PC-3 (cell line): Measurements from ENCODE around the gene GLS. TPM values are rescaled to one million over a fixed set of nuclear protein-coding genes. Genes with fewer than 3 reads are reported as not detected.

Experiments used
- ATAC-seq: fragments of 200-7000 bp; cut with Tn5 transposase; 2 replicates; pipeline ENCODE4 v1.9.1; 2020; ENCODE audit warnings: mild to moderate bottlenecking, moderate library complexity
- BruUV-seq: library from RNA; stranded (reverse); fragments of 400-500 nt; replicated peaks from 2 replicates; lab custom pipeline; 2021; lab: Mats Ljungman, UMichigan
- CTCF ChIA-PET: fragments of 300-600 bp; sonication (Branson Sonifier 250); formaldehyde crosslinking; loops from one replicate; lab custom pipeline; 2022; ENCODE audit warnings: antibody characterized with exemption; lab: Charles Lee
- POLR2A ChIA-PET: fragments of 300-600 bp; sonication (Branson Sonifier 250); formaldehyde crosslinking; loops from one replicate; lab custom pipeline; 2022; ENCODE audit warnings: antibody characterized with exemption; ENCODE audit not compliant: unreplicated experiment; lab: Charles Lee
- DNase-seq: peaks from one replicate; pipeline ENCODE4 v3.0.0-alpha.2; 2015
- H2AFZ ChIP-seq: fragments of 300-600 bp; sonication (generic); 2 replicates; pipeline ENCODE4 v1.6.0; 2016; ENCODE audit warnings: antibody characterized with exemption, low read length
- H3F3A ChIP-seq: fragments of 300-600 bp; sonication (generic); one replicate; pipeline ENCODE4 v1.6.0; 2017; ENCODE audit warnings: antibody characterized with exemption, low read length, control low read depth, mild to moderate bottlenecking; ENCODE audit not compliant: unreplicated experiment
- H3K27ac ChIP-seq: fragments of 300-600 bp; sonication (generic); 2 replicates; pipeline ENCODE4 v1.5.1; 2016; ENCODE audit warnings: mild to moderate bottlenecking, low read length
- H3K27me3 ChIP-seq: fragments of 300-600 bp; sonication (generic); 2 replicates; pipeline ENCODE4 v1.6.1; 2016; ENCODE audit warnings: low read length, mixed read lengths
- H3K36me3 ChIP-seq: fragments of 300-600 bp; sonication (generic); 2 replicates; pipeline ENCODE4 v1.6.1; 2016; ENCODE audit warnings: low read depth, mixed run types, low read length, mixed read lengths
- H3K4me1 ChIP-seq: fragments of 300-600 bp; sonication (generic); 2 replicates; pipeline ENCODE4 v1.5.1; 2016; ENCODE audit warnings: low read length; ENCODE audit not compliant: insufficient read depth
- H3K4me2 ChIP-seq: fragments of 300-600 bp; sonication (generic); 2 replicates; pipeline ENCODE4 v1.6.0; 2016; ENCODE audit warnings: low read length
- H3K4me3 ChIP-seq: fragments of 300-600 bp; sonication (generic); 2 replicates; pipeline ENCODE4 v1.5.1; 2016; ENCODE audit warnings: mild to moderate bottlenecking, low read length, mixed read lengths
- H3K79me2 ChIP-seq: fragments of 300-600 bp; sonication (generic); 2 replicates; pipeline ENCODE4 v1.6.1; 2017; ENCODE audit warnings: low read length, mixed read lengths
- H3K9ac ChIP-seq: fragments of 300-600 bp; sonication (generic); 2 replicates; pipeline ENCODE4 v1.6.0; 2016; ENCODE audit warnings: mild to moderate bottlenecking, low read length
- H3K9me2 ChIP-seq: fragments of 300-600 bp; sonication (generic); replicated peaks from 2 replicates; pipeline ENCODE4 v1.6.1; 2016; ENCODE audit warnings: mixed run types, low read length, mixed read lengths
- H3K9me3 ChIP-seq: fragments of 300-600 bp; sonication (generic); 2 replicates; pipeline ENCODE4 v1.6.1; 2016; ENCODE audit warnings: low read length, mixed read lengths
- H4K20me1 ChIP-seq: fragments of 300-600 bp; sonication (generic); 2 replicates; pipeline ENCODE4 v1.6.1; 2016; ENCODE audit warnings: low read length, mixed read lengths
- EZH2 ChIP-seq: fragments of 300-600 bp; sonication (generic); IDR thresholded peaks from one replicate; pipeline ENCODE4 v1.6.1; 2017; ENCODE audit warnings: antibody characterized with exemption, mild to moderate bottlenecking, low read length; ENCODE audit not compliant: unreplicated experiment
- EZH2phosphoT487 ChIP-seq: fragments of 300-600 bp; sonication (generic); IDR thresholded peaks from 2 replicates; pipeline ENCODE4 v1.6.1; 2018; ENCODE audit warnings: mild to moderate bottlenecking, antibody characterized with exemption, low read length, borderline replicate concordance
- intact Hi-C: fragments of 100-400 bp; cut with micrococcal nuclease; formaldehyde crosslinking; loops from 2 replicates; pipeline ENCODE4 v1.9.0; 2023
- total RNA-seq: library from RNA; depleted of rRNA; stranded (reverse); fragments of >200 nt; gene quantifications from 2 replicates; pipeline ENCODE4 v1.2.3, GENCODE V29; 2014
- TF ChIP-seq, protein P1 (sequence below): fragments of 300-600 bp; sonication (generic); conservative IDR thresholded peaks from 2 replicates; pipeline ENCODE4 v1.5.1; 2017; ENCODE audit warnings: antibody characterized with exemption, low read depth, mild to moderate bottlenecking, low read length

The GLS gene
- total RNA-seq, 1 experiment from 2014 or later = 67.4 TPM

DNA sequence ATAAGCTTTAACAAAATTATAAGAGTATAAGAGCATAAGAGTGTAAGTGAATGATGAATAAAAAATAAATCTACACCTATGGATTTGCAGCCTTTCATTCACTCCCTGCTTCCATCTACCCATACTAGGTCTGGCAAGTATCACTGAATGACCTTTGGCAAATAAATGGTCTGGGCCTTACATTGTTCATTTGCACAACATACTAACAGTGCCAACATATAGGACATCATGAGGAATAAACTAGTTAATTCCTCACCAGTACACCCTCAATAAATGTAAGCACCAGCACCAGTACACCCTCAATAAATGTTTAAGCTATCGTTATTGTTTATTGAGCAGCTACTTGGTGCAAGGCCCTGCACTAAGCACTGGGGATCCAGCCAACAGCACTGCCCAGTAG, 106.5 kb downstream of the GLS start:
- peaks cover 84% of the 10 kb centered on the region for H3K36me3 ChIP-seq
- DNase-seq (no peak), ATAC-seq (no peak)
- no TSS peak for BruUV-seq
- H3K4me1 ChIP-seq = peaks cover 14% of the 10 kb centered on the region
- intact Hi-C loops = no loop called here
- no peaks in the 10 kb centered on the region for H3F3A ChIP-seq
- H2AFZ ChIP-seq = no peak overlapping the region
- no peak overlapping the region for H3K27ac ChIP-seq
- no peaks in the 10 kb centered on the region for H3K9me2 ChIP-seq
- no peak overlapping the region for H3K9ac ChIP-seq
- TF ChIP-seq, protein P1, sequence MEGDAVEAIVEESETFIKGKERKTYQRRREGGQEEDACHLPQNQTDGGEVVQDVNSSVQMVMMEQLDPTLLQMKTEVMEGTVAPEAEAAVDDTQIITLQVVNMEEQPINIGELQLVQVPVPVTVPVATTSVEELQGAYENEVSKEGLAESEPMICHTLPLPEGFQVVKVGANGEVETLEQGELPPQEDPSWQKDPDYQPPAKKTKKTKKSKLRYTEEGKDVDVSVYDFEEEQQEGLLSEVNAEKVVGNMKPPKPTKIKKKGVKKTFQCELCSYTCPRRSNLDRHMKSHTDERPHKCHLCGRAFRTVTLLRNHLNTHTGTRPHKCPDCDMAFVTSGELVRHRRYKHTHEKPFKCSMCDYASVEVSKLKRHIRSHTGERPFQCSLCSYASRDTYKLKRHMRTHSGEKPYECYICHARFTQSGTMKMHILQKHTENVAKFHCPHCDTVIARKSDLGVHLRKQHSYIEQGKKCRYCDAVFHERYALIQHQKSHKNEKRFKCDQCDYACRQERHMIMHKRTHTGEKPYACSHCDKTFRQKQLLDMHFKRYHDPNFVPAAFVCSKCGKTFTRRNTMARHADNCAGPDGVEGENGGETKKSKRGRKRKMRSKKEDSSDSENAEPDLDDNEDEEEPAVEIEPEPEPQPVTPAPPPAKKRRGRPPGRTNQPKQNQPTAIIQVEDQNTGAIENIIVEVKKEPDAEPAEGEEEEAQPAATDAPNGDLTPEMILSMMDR = no peak
- no peak for TF ChIP-seq EZH2phosphoT487
- TF ChIP-seq EZH2 = no peak
- POLR2A ChIA-PET = no interaction called here
- CTCF ChIA-PET = no interaction called here
- no peaks in the 10 kb centered on the region for H3K9me3 ChIP-seq
- H3K4me3 ChIP-seq = no peak overlapping the region
- H3K4me2 ChIP-seq = no peak overlapping the region
- H3K79me2 ChIP-seq = no peaks in the 10 kb centered on the region
- no peaks in the 10 kb centered on the region for H3K27me3 ChIP-seq
- H4K20me1 ChIP-seq = no peaks in the 10 kb centered on the region

DNA sequence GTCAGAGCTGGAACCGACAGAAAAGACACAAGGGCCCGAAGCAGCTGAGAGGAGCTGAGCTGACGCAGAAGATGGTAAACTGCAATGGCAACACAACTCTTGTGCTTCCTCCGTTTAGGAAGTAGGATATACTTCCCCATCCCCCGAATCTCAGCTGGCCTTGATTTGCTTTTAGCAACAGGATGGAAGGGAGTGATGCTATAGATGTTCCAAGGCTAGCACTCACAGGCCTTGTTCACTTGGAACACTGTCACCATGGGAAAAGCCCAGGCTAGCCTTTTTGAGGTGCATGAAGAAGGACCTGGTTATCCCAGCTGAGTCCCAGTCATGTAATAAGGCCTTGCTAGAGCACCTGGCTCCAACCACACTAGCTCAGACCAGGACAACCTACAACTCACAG, 107.3 kb downstream of the GLS start:
- H3K27me3 ChIP-seq = no peaks in the 10 kb centered on the region
- H3K9ac ChIP-seq = no peak overlapping the region
- no peak overlapping the region for H3K27ac ChIP-seq
- H3K9me2 ChIP-seq = no peaks in the 10 kb centered on the region
- no peak overlapping the region for H2AFZ ChIP-seq
- intact Hi-C loops = no loop called here
- no peak overlapping the region for H3K4me3 ChIP-seq
- no peaks in the 10 kb centered on the region for H3K9me3 ChIP-seq
- DNase-seq = no peak
- H3F3A ChIP-seq = no peaks in the 10 kb centered on the region
- ChIA-PET POLR2A (no interaction called here), CTCF (no interaction called here)
- ATAC-seq = no peak
- BruUV-seq = no TSS peak
- peaks cover 14% of the 10 kb centered on the region for H3K4me1 ChIP-seq
- H3K36me3 ChIP-seq = peaks cover 76% of the 10 kb centered on the region
- no peak for TF ChIP-seq EZH2
- TF ChIP-seq EZH2phosphoT487 = no peak
- TF ChIP-seq, protein P1 = no peak
- no peaks in the 10 kb centered on the region for H3K79me2 ChIP-seq
- no peaks in the 10 kb centered on the region for H4K20me1 ChIP-seq
- no peak overlapping the region for H3K4me2 ChIP-seq

DNA sequence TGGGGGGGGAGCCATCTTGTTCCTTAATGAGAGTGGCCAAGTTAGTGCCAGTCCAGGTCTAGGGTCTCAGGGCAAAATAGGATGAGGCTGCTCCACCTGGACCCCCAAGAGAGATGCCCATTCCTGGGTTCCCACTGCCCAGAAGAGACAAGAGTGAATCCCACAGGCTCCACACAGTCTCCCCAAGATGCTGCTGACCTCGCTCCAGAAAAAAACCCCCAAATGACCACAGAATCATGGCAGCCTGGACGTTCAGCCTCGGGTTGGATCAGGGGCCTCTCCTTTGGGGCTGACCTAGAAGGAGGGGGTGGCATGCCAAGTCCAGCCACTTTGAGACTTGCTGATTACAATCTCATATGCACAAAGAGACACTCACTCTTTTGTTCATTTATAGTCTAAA, 108.3 kb downstream of the GLS start:
- POLR2A ChIA-PET = no interaction called here
- TF ChIP-seq, protein P1 = no peak
- TF ChIP-seq EZH2 = no peak
- no peak for TF ChIP-seq EZH2phosphoT487
- CTCF ChIA-PET = no interaction called here
- Histone ChIP-seq H3K9me2 (no peaks in the 10 kb centered on the region), H3K79me2 (no peaks in the 10 kb centered on the region), H3K27ac (no peak overlapping the region), H3K4me3 (no peak overlapping the region), H3F3A (no peaks in the 10 kb centered on the region), H3K27me3 (no peaks in the 10 kb centered on the region), H2AFZ (no peak overlapping the region), H3K4me2 (no peak overlapping the region), H3K9me3 (no peaks in the 10 kb centered on the region), H3K9ac (no peak overlapping the region), H3K36me3 (peaks cover 76% of the 10 kb centered on the region), H4K20me1 (no peaks in the 10 kb centered on the region), H3K4me1 (peaks cover 14% of the 10 kb centered on the region)
- DNase-seq (no peak), ATAC-seq (no peak)
- no TSS peak for BruUV-seq
- intact Hi-C loops = no loop called here
